Measurements from ENCODE around the gene C1orf159.

- TF ChIP-seq TAF1 (IDR thresholded peaks at IDR 0.05; ENCODE audit: low read depth) (no peak), MAX (IDR thresholded peaks at IDR 0.05) (no peak), EGR1 (IDR thresholded peaks at IDR 0.05) (no peak), NFIC (IDR thresholded peaks at IDR 0.05) (no peak), TEAD4 (IDR thresholded peaks at IDR 0.05) (no peak), REST (IDR thresholded peaks at IDR 0.05; ENCODE audit: low read depth) (no peak), EP300 (IDR thresholded peaks at IDR 0.05; ENCODE audit: borderline replicate concordance) (no peak), CEBPB (IDR thresholded peaks at IDR 0.05) (no peak), RAD21 (IDR thresholded peaks at IDR 0.05; ENCODE audit: low read depth) (no peak), TCF12 (IDR thresholded peaks at IDR 0.05; ENCODE audit: low read depth) (no peak), YY1 (IDR thresholded peaks at IDR 0.05; ENCODE audit: low read depth) (no peak)
Measured at GRCh38 chr1:1046767-1047166, 69.1 kb downstream of the C1orf159 start.

Measured in Ishikawa (cell line).